AG09309 (cell line): ENCODE measurements around the gene OR2AE1.

Experiments
- DNase-seq: peaks from one replicate; pipeline ENCODE4 v3.0.0-alpha.2; 2010; ENCODE audit warnings: low read depth
- H3K4me3 ChIP-seq: 2 replicates; pipeline ENCODE4 v1.5.1; 2011; ENCODE audit warnings: mild to moderate bottlenecking, low read depth, low read length, moderate library complexity; ENCODE audit not compliant: control insufficient read depth
- TF ChIP-seq, protein P1 (sequence below): IDR thresholded peaks from 2 replicates; pipeline ENCODE4 v1.5.1; 2011; ENCODE audit warnings: mild to moderate bottlenecking, low read depth, low read length, inconsistent platforms; ENCODE audit not compliant: insufficient read depth, control insufficient read depth; ENCODE audit errors: missing control alignments

The OR2AE1 gene

GRCh38 chr7:99876933-99877332 is at the start of gene OR2AE1:
Gene OR2AE1 (minus strand): TSS chr7:99877033. CDS start chr7:99877033, 0 bp downstream.
- TF ChIP-seq, protein P1, sequence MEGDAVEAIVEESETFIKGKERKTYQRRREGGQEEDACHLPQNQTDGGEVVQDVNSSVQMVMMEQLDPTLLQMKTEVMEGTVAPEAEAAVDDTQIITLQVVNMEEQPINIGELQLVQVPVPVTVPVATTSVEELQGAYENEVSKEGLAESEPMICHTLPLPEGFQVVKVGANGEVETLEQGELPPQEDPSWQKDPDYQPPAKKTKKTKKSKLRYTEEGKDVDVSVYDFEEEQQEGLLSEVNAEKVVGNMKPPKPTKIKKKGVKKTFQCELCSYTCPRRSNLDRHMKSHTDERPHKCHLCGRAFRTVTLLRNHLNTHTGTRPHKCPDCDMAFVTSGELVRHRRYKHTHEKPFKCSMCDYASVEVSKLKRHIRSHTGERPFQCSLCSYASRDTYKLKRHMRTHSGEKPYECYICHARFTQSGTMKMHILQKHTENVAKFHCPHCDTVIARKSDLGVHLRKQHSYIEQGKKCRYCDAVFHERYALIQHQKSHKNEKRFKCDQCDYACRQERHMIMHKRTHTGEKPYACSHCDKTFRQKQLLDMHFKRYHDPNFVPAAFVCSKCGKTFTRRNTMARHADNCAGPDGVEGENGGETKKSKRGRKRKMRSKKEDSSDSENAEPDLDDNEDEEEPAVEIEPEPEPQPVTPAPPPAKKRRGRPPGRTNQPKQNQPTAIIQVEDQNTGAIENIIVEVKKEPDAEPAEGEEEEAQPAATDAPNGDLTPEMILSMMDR: no peak
- H3K4me3 ChIP-seq: no peak within 1 kb of the TSS
- no peak for DNase-seq

DNA sequence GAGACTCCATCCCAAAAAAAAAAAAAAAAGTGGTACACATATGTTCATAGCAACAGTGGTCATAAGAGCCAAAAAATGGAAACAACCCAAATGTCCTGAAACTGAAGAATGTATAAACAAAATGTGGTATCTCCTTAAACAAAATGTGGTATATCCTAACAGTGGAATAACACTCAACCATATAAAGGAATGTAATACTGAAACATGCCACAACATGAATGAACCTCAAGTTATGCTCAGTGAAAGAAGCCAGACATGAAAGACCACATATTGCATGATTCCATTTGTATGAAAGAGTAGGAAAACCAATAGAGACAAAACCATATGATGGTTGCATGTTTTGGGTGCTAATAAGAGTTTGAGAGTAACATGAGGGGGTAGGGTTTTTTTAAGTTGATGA is 49.5 kb upstream of the OR2AE1 start:
- H3K4me3 ChIP-seq: no peak overlapping the region
- TF ChIP-seq, protein P1: no peak

GRCh38 chr7:99923200-99923599 is 46.4 kb upstream of the OR2AE1 start:
- TF ChIP-seq, protein P1: no peak
- no peak for DNase-seq
- no peak overlapping the region for H3K4me3 ChIP-seq

More for the DNA sequence above, 49.5 kb upstream of the OR2AE1 start:
- no peak for DNase-seq

DNA sequence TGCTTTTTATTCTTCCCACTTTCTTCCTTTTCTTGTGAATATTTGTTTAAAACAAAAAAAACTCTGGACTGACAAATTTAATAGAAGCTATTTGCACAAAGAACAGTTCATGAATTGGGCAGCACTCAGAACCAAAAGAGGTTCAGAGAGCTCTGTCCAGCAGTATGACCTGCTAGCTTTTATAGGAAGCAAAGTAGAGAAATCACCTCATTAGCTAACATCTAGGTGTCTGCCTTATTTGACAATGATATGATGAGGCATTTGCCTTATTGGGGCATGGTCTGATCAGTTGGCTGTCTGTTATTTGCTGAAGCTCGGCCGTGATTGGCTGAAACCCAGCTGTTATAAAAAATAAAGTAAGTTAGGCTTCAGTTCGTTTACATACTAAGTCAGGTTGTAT is 43.3 kb upstream of the OR2AE1 start:
- TF ChIP-seq, protein P1: no peak
- DNase-seq: no peak
- peak overlapping the region; percentile 93 for H3K4me3 ChIP-seq

GRCh38 chr7:99919814-99920112 is 42.9 kb upstream of the OR2AE1 start:
- peak overlapping the region; percentile 93 for H3K4me3 ChIP-seq
- TF ChIP-seq, protein P1: no peak
- DNase-seq: peak; percentile 2

GRCh38 chr7:99918959-99919813 is 42.4 kb upstream of the OR2AE1 start, which contains the start of gene TRIM4:
Gene TRIM4 (minus strand): TSS chr7:99919530. CDS start chr7:99919401, 129 bp downstream.
- H3K4me3 ChIP-seq: peak within 1 kb of the TSS; percentile 93
- DNase-seq: peak; percentile 78
- TF ChIP-seq, protein P1: peak; percentile 10
